Stimulated activated naive B cell treated with anti-CD40 and anti-IgM and Interleukin-4, amounts not matched to agents 10 μg/mL and 1 μg/mL and 100 μg/mL, for 72 hours (primary cell): ENCODE data around the gene KRT80.

Experiments
- ATAC-seq, 2 donors: fragments of 150-1000 bp; cut with Tn5 transposase; replicated peaks; 2 replicates each; pipeline ENCODE4 v1.10.0; 2021; ENCODE audit warnings: moderate library complexity in 1 of 2
- DNase-seq: peaks from one replicate; pipeline ENCODE4 v3.0.0; 2021
- H3K27ac Mint-ChIP-seq: one replicate; pipeline ENCODE4 v1.8.0; 2022; ENCODE audit warnings: mild to moderate bottlenecking, mixed read lengths
- H3K27me3 Mint-ChIP-seq, 2 donors: one replicate each; pipeline ENCODE4 v1.8.0; 2022; ENCODE audit warnings: mixed read lengths in 2 of 2
- H3K36me3 Mint-ChIP-seq, 2 donors: one replicate each; pipeline ENCODE4 v1.8.0; 2022; ENCODE audit warnings: mixed read lengths in 2 of 2, mild to moderate bottlenecking in 1 of 2
- H3K4me1 Mint-ChIP-seq, 2 donors: one replicate each; pipeline ENCODE4 v1.8.0; 2022; ENCODE audit warnings: mixed read lengths in 2 of 2, mild to moderate bottlenecking in 1 of 2
- H3K4me3 Mint-ChIP-seq, 2 donors: one replicate each; pipeline ENCODE4 v1.8.0; 2022; ENCODE audit warnings: mild to moderate bottlenecking in 2 of 2, mixed read lengths in 2 of 2, moderate library complexity in 1 of 2
- H3K9me3 Mint-ChIP-seq, 2 donors: one replicate each; pipeline ENCODE4 v1.8.0; 2022; ENCODE audit warnings: mixed read lengths in 2 of 2, mild to moderate bottlenecking in 1 of 2

KRT80 gene

GRCh38 chr12:52146822-52147366, 44.9 kb downstream of the KRT80 start:
- Mint-ChIP-seq H3K36me3 (no peaks in the 10 kb centered on the region), H3K4me1 (peaks cover 5 to 7% of the 10 kb centered on the region in 2 donors), H3K4me3 (no peak overlapping the region), H3K27ac (no peak overlapping the region), H3K27me3 (peaks cover 20 to 25% of the 10 kb centered on the region in 2 donors), H3K9me3 (no peaks in the 10 kb centered on the region)
- no peak for DNase-seq
- no peak for ATAC-seq

- Mint-ChIP-seq H3K4me1 (peaks cover 0 to under 1% of the 10 kb centered on the region in 2 donors), H3K36me3 (no peaks in the 10 kb centered on the region), H3K27ac (no peak overlapping the region), H3K27me3 (peaks cover 13 to 19% of the 10 kb centered on the region in 2 donors), H3K4me3 (no peak overlapping the region), H3K9me3 (no peaks in the 10 kb centered on the region)
- no peak for DNase-seq
- ATAC-seq = no peak
These were observed 45.6 kb downstream of the KRT80 start for GRCh38 chr12:52146089-52146821.

GRCh38 chr12:52145228-52146088, 46.4 kb downstream of the KRT80 start:
- Mint-ChIP-seq H3K27me3 (peaks cover 5 to 11% of the 10 kb centered on the region in 2 donors), H3K27ac (no peak overlapping the region), H3K4me3 (no peak overlapping the region), H3K36me3 (no peaks in the 10 kb centered on the region), H3K4me1 (peaks cover 0 to 2% of the 10 kb centered on the region in 2 donors), H3K9me3 (no peaks in the 10 kb centered on the region)
- ATAC-seq (no peak), DNase-seq (no peak)

- peaks cover 0 to 5% of the 10 kb centered on the region in 2 donors for H3K4me1 Mint-ChIP-seq
- H3K36me3 Mint-ChIP-seq = no peaks in the 10 kb centered on the region
- peaks cover 0 to 3% of the 10 kb centered on the region in 2 donors for H3K27me3 Mint-ChIP-seq
- H3K9me3 Mint-ChIP-seq = no peaks in the 10 kb centered on the region
- DNase-seq = no peak
- no peak overlapping the region for H3K27ac Mint-ChIP-seq
- no peak for ATAC-seq
- H3K4me3 Mint-ChIP-seq = no peak overlapping the region
These were observed 47.1 kb downstream of the KRT80 start for GRCh38 chr12:52144512-52145227.

- no peak for ATAC-seq
- no peak overlapping the region for H3K4me3 Mint-ChIP-seq
- peaks cover 10 to 15% of the 10 kb centered on the region in 2 donors for H3K27me3 Mint-ChIP-seq
- no peaks in the 10 kb centered on the region for H3K36me3 Mint-ChIP-seq
- peaks cover 4 to 5% of the 10 kb centered on the region in 2 donors for H3K4me1 Mint-ChIP-seq
- no peaks in the 10 kb centered on the region for H3K9me3 Mint-ChIP-seq
- H3K27ac Mint-ChIP-seq = no peak overlapping the region
- no peak for DNase-seq
These were observed 49.4 kb downstream of the KRT80 start for GRCh38 chr12:52142431-52142830.

GRCh38 chr12:52141875-52142274, 49.9 kb downstream of the KRT80 start:
- ATAC-seq = no peak
- H3K9me3 Mint-ChIP-seq = no peaks in the 10 kb centered on the region
- H3K4me1 Mint-ChIP-seq = peaks cover 4 to 5% of the 10 kb centered on the region in 2 donors
- H3K27ac Mint-ChIP-seq = no peak overlapping the region
- peaks cover 11 to 20% of the 10 kb centered on the region in 2 donors for H3K27me3 Mint-ChIP-seq
- H3K4me3 Mint-ChIP-seq = no peak overlapping the region
- DNase-seq = no peak
- H3K36me3 Mint-ChIP-seq = no peaks in the 10 kb centered on the region

GRCh38 chr12:52141306-52141705, 50.5 kb downstream of the KRT80 start:
- Mint-ChIP-seq H3K4me1 (peaks cover 4 to 5% of the 10 kb centered on the region in 2 donors), H3K36me3 (no peaks in the 10 kb centered on the region), H3K9me3 (no peaks in the 10 kb centered on the region), H3K27ac (no peak overlapping the region), H3K27me3 (peaks cover 15 to 26% of the 10 kb centered on the region in 2 donors), H3K4me3 (no peak overlapping the region)
- ATAC-seq (no peak), DNase-seq (no peak)

- no peaks in the 10 kb centered on the region for H3K9me3 Mint-ChIP-seq
- H3K27me3 Mint-ChIP-seq = peaks cover 19 to 30% of the 10 kb centered on the region in 2 donors
- peaks cover 4 to 5% of the 10 kb centered on the region in 2 donors for H3K4me1 Mint-ChIP-seq
- H3K36me3 Mint-ChIP-seq = no peaks in the 10 kb centered on the region
- H3K4me3 Mint-ChIP-seq = no peak overlapping the region
- no peak for DNase-seq
- peak; percentile 84 to 90 for ATAC-seq
- H3K27ac Mint-ChIP-seq = no peak overlapping the region
These were observed 52.2 kb downstream of the KRT80 start for GRCh38 chr12:52139579-52140062.

- Mint-ChIP-seq H3K4me3 (no peak overlapping the region), H3K27ac (no peak overlapping the region)
- no peak for ATAC-seq
These were observed 52.7 kb downstream of the KRT80 start for GRCh38 chr12:52139147-52139546.

GRCh38 chr12:52137746-52138145, 54.1 kb downstream of the KRT80 start:
- peaks cover 22 to 30% of the 10 kb centered on the region in 2 donors for H3K27me3 Mint-ChIP-seq
- no peak overlapping the region for H3K4me3 Mint-ChIP-seq
- ATAC-seq (no peak), DNase-seq (no peak)
- no peak overlapping the region for H3K27ac Mint-ChIP-seq
- H3K4me1 Mint-ChIP-seq = peaks cover 4 to 5% of the 10 kb centered on the region in 2 donors
- H3K36me3 Mint-ChIP-seq = no peaks in the 10 kb centered on the region
- H3K9me3 Mint-ChIP-seq = no peaks in the 10 kb centered on the region

More at GRCh38 chr12:52139147-52139546, 52.7 kb downstream of the KRT80 start:
- Mint-ChIP-seq H3K9me3 (no peaks in the 10 kb centered on the region), H3K4me1 (peaks cover 4 to 5% of the 10 kb centered on the region in 2 donors), H3K27me3 (peaks cover 22 to 30% of the 10 kb centered on the region in 2 donors), H3K36me3 (no peaks in the 10 kb centered on the region)
- no peak for DNase-seq

GRCh38 chr12:52132754-52133161, 59.1 kb downstream of the KRT80 start:
- ATAC-seq (no peak), DNase-seq (no peak)
- no peak overlapping the region for H3K27ac Mint-ChIP-seq

GRCh38 chr12:52130711-52131110, 61.1 kb downstream of the KRT80 start:
- ATAC-seq (no peak), DNase-seq (no peak)
- H3K9me3 Mint-ChIP-seq = peaks cover 0 to 3% of the 10 kb centered on the region in 2 donors
- H3K4me3 Mint-ChIP-seq = no peak overlapping the region
- H3K27ac Mint-ChIP-seq = peak overlapping the region; percentile 56
- peaks cover 13 to 33% of the 10 kb centered on the region in 2 donors for H3K27me3 Mint-ChIP-seq
- peaks cover 2 to 5% of the 10 kb centered on the region in 2 donors for H3K4me1 Mint-ChIP-seq
- no peaks in the 10 kb centered on the region for H3K36me3 Mint-ChIP-seq

More at GRCh38 chr12:52132754-52133161, 59.1 kb downstream of the KRT80 start:
- Mint-ChIP-seq H3K9me3 (peaks cover 0 to 3% of the 10 kb centered on the region in 2 donors), H3K4me1 (peaks cover 2 to 5% of the 10 kb centered on the region in 2 donors), H3K36me3 (no peaks in the 10 kb centered on the region), H3K4me3 (no peak overlapping the region), H3K27me3 (peaks cover 21 to 24% of the 10 kb centered on the region in 2 donors)

- H3K36me3 Mint-ChIP-seq = no peaks in the 10 kb centered on the region
- no peak for ATAC-seq
- H3K27ac Mint-ChIP-seq = no peak overlapping the region
- peaks cover 0 to 3% of the 10 kb centered on the region in 2 donors for H3K9me3 Mint-ChIP-seq
- H3K4me3 Mint-ChIP-seq = no peak overlapping the region
- H3K4me1 Mint-ChIP-seq = peaks cover 5 to 11% of the 10 kb centered on the region in 2 donors
- DNase-seq = no peak
- peaks cover 20 to 38% of the 10 kb centered on the region in 2 donors for H3K27me3 Mint-ChIP-seq
These were observed 63.9 kb downstream of the KRT80 start for GRCh38 chr12:52127683-52128450.
